ENCODE results near the gene SLC37A1.

GRCh38 chr21:42560517-42561179 lies 47.0 kb downstream of the SLC37A1 start:
- no peak for TF ChIP-seq REST (IDR thresholded peaks at IDR 0.05; ENCODE audit: low read depth)
- TF ChIP-seq, protein P1, sequence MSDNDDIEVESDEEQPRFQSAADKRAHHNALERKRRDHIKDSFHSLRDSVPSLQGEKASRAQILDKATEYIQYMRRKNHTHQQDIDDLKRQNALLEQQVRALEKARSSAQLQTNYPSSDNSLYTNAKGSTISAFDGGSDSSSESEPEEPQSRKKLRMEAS (IDR thresholded peaks at IDR 0.05) = no peak
- TF ChIP-seq ZBTB33 (IDR thresholded peaks at IDR 0.05; ENCODE audit: extremely low read depth, insufficient replicate concordance, low read length) = no peak
- no peak for TF ChIP-seq ZNF274 (IDR thresholded peaks at IDR 0.05; ENCODE audit: low read depth, low read length)
- TF ChIP-seq EZH2phosphoT487 (IDR thresholded peaks at IDR 0.05; ENCODE audit: borderline replicate concordance) = no peak
- TF ChIP-seq, protein P2, sequence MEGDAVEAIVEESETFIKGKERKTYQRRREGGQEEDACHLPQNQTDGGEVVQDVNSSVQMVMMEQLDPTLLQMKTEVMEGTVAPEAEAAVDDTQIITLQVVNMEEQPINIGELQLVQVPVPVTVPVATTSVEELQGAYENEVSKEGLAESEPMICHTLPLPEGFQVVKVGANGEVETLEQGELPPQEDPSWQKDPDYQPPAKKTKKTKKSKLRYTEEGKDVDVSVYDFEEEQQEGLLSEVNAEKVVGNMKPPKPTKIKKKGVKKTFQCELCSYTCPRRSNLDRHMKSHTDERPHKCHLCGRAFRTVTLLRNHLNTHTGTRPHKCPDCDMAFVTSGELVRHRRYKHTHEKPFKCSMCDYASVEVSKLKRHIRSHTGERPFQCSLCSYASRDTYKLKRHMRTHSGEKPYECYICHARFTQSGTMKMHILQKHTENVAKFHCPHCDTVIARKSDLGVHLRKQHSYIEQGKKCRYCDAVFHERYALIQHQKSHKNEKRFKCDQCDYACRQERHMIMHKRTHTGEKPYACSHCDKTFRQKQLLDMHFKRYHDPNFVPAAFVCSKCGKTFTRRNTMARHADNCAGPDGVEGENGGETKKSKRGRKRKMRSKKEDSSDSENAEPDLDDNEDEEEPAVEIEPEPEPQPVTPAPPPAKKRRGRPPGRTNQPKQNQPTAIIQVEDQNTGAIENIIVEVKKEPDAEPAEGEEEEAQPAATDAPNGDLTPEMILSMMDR (IDR thresholded peaks at IDR 0.05 in 2 of 3, conservative IDR thresholded peaks at IDR 0.05 in 1 of 3; ENCODE audit: borderline replicate concordance in 1 of 3, insufficient read depth in 1 of 3, low read depth in 2 of 3, low read length in 2 of 3) = no peak

All from HCT116 (cell line).